Measurements from ENCODE around the gene FFAR3. TPM values are rescaled to one million over a fixed set of nuclear protein-coding genes. Genes with fewer than 3 reads are reported as not detected.
A peak's percentile ranks its signal among the peaks of the same experiment; 100 is the strongest.

Gene FFAR3
- total and polyA plus RNA-seq, 12 donors = 0.11 to 0.18 (median 0.17) TPM; not detected in 8

- H3K4me1 ChIP-seq (replicated peaks in 1 of 2) = no peaks in the 10 kb centered on the region
- no peaks in the 10 kb centered on the region for H3K27me3 ChIP-seq
- peak in 1 of 7 donors; percentile 21 for DNase-seq
- TF ChIP-seq CTCF (IDR thresholded peaks at IDR 0.05) (no peak), POLR2A (IDR thresholded peaks at IDR 0.05) (no peak)
- no peak overlapping the region for H3K4me3 ChIP-seq
- no peak overlapping the region for H3K27ac ChIP-seq
- intact Hi-C loops (cut with DNase I) = no loop called here
- no peaks in the 10 kb centered on the region for H3K9me3 ChIP-seq (replicated peaks in 1 of 3)
- H3K36me3 ChIP-seq (replicated peaks in 1 of 2) = no peaks in the 10 kb centered on the region
- 79 to 89% (median 87%) methylated on average over 7 to 19 of the region's 19 CpGs; no CpG with 5 or more reads in 1 of the 4 donors for WGBS, 4 donors
Observed at GRCh38 chr19:35363711-35364425, 5.6 kb downstream of the FFAR3 start.

DNA sequence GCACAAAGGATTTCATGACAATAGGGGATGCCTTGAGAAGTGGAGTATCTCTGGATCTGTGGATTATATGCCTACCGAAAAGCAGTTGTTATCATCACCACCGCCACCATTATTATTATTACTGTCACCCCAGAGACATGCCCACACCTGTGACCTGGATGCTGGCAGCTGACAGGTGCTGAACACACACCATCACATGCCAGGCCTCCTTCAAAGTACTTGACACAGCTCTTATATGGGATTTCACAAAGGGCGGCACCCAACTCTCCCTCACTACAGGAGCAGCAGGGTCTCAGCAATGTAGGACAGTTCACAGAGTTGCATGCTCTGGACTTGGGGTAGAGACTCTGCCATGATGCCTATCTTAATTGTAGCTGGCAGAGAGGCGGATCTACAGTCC, 7.0 kb downstream of the FFAR3 start:
- intact Hi-C loops (cut with DNase I) = no loop called here
- whole genome bisulfite sequencing, 4 donors = 88 to 89% (median 88%) methylated on average over 4 of the region's 4 CpGs; no CpG with 5 or more reads in 1 of the 4 donors
- H3K4me1 ChIP-seq (replicated peaks in 1 of 2) = no peaks in the 10 kb centered on the region
- peak in 1 of 7 donors; percentile 21 for DNase-seq
- H3K27ac ChIP-seq = no peak overlapping the region
- H3K9me3 ChIP-seq (replicated peaks in 1 of 3) = no peaks in the 10 kb centered on the region
- no peaks in the 10 kb centered on the region for H3K27me3 ChIP-seq
- TF ChIP-seq POLR2A (IDR thresholded peaks at IDR 0.05) (no peak), CTCF (IDR thresholded peaks at IDR 0.05) (no peak)
- H3K36me3 ChIP-seq (replicated peaks in 1 of 2) = no peaks in the 10 kb centered on the region
- no peak overlapping the region for H3K4me3 ChIP-seq

DNA sequence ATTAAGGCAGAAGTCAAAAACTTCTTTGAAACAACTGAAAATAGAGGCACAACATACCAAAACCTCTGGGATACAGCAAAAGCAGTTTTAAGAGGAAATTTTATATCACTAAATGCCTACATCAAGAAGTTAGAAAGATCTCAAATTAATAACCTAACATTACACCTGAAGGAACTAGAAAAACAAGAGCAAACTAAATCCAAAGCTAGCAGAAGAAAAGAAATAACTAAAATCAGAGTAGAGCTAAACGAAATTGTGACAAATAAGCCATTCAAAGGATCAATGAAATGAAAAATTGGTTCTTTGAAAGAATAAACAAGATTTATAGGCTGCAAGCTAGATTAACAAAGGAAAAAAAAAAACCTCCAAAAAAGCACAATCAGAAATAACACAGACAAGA, 10.1 kb downstream of the FFAR3 start:
- no peaks in the 10 kb centered on the region for H3K4me1 ChIP-seq (replicated peaks in 1 of 2)

DNA sequence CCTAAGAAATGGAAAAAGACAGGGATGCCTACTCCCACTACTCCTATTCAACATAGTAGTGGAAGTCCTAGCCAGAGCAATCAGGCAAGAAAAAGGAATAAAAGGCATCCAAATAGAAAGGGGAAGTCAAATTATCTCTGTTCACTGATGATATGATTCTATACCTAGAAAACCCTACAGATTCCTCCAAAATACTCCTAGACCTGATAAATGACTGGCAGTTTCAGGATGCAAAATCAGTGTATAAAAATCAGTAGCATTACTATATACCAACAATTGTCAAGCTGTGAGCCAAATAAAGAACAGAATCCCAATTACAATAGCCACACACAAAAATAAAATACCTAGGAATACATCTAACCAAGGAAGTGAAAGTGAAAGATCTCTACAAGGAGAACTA, 11.3 kb downstream of the FFAR3 start:
- Histone ChIP-seq H3K27ac (no peak overlapping the region), H3K4me1 (replicated peaks in 1 of 2) (no peaks in the 10 kb centered on the region), H3K9me3 (replicated peaks in 1 of 3) (no peaks in the 10 kb centered on the region), H3K4me3 (no peak overlapping the region), H3K36me3 (replicated peaks in 1 of 2) (no peaks in the 10 kb centered on the region), H3K27me3 (no peaks in the 10 kb centered on the region)
- intact Hi-C loops (cut with DNase I) = no loop called here
- DNase-seq = no peak
- TF ChIP-seq CTCF (IDR thresholded peaks at IDR 0.05) (no peak), POLR2A (IDR thresholded peaks at IDR 0.05) (no peak)

More for the DNA sequence above, 10.1 kb downstream of the FFAR3 start:
- Histone ChIP-seq H3K36me3 (replicated peaks in 1 of 2) (no peaks in the 10 kb centered on the region), H3K4me3 (no peak overlapping the region), H3K27me3 (no peaks in the 10 kb centered on the region), H3K27ac (no peak overlapping the region), H3K9me3 (replicated peaks in 1 of 3) (no peaks in the 10 kb centered on the region)
- no peak for DNase-seq
- no peak for TF ChIP-seq CTCF (IDR thresholded peaks at IDR 0.05)
- no peak for TF ChIP-seq POLR2A (IDR thresholded peaks at IDR 0.05)
- intact Hi-C loops (cut with DNase I) = no loop called here
- WGBS, 4 donors = 43 to 76% (median 59%) methylated on average over 1 of the region's 1 CpG; no CpG with 5 or more reads in 1 of the 4 donors
